H1 (cell line): ENCODE measurements around the gene IGFBP3. TPM values are rescaled to one million over a fixed set of nuclear protein-coding genes. Genes with fewer than 3 reads are reported as not detected.

Source experiments
- CTBP2 ChIP-seq: IDR thresholded peaks from 2 replicates; pipeline ENCODE4 v1.7.0; 2011; ENCODE audit warnings: borderline replicate concordance, mild to moderate bottlenecking, moderate library complexity, mixed read lengths, low read length; ENCODE audit not compliant: insufficient read depth, insufficient read length
- polyA plus RNA-seq, 7 experiments: library from polyadenylated mRNA; depleted of rRNA in 3 of 7; stranded (reverse) in 5 of 7; unstranded in 2 of 7; fragments of >200 nt in 5 of 7; fragments of 200-250 nt in 2 of 7; gene quantifications; 1 replicate in 5 of 7; 2 replicates in 1 of 7; 4 replicates in 1 of 7; pipeline versions ENCODE4 v1.2.1 to v1.2.3, GENCODE V29; 2011 to 2013; ENCODE audit warnings: missing spikeins in 2 of 7, mixed read lengths in 2 of 7
- total RNA-seq: library from RNA; stranded (reverse); fragmentation: NEBNext Ultra II Directional; extraction: Animal tissue kit (Norgen Biotek cat#: 25700); gene quantifications from 2 replicates; pipeline ENCODE4 v1.2.1, GENCODE V29; 2021
- TF ChIP-seq, protein P1 (sequence below): IDR thresholded peaks from 2 replicates; pipeline ENCODE4 v1.6.1; 2011; ENCODE audit warnings: low read depth, mild to moderate bottlenecking, low read length; ENCODE audit not compliant: insufficient read depth

Gene IGFBP3
- total and polyA plus RNA-seq, 2 of the 8 experiments (the other 6 are each of a cell fraction or from before 2014, with no cell fraction given) = 5.5 to 12.1 TPM

DNA sequence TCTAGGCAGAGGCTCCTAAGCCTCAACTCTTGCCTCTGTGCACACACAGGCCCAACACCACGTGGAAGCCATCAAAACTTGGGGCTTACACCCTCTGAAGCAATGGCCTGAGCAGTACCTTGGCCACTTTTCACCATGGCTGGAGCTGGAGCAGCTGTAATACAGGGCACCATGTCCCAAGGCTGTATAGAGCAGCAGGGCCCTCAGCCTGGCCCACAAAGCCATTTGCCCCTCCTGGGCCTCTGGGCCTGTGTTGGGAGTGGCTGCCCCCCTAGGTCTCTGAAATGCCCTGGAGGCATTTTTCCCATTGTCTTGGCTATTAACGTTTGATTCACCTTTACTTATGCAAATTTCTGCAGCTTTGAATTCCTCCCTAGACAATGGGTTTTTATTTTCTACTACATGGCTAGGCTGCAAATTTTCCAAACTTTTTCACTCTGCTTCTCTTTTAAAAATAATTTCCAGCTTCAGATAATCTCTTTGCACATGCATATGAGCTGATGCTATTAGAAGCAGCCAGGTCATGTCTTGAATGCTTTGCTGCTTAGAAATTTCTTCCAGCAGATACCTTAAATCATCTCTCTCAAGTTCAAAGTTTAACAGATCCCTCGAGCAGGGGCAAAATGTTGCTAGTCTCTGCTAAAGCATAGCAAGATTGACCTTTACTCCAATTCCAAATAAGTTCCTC, 42.5 kb downstream of the IGFBP3 start (continued):
- TF ChIP-seq, protein P1, sequence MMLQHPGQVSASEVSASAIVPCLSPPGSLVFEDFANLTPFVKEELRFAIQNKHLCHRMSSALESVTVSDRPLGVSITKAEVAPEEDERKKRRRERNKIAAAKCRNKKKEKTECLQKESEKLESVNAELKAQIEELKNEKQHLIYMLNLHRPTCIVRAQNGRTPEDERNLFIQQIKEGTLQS = no peak
- TF ChIP-seq CTBP2 = no peak
